SK-N-SH (cell line): Measurements from ENCODE around the gene FBH1. TPM values are rescaled to one million over a fixed set of nuclear protein-coding genes. Genes with fewer than 3 reads are reported as not detected.

Experiments
- CTCF ChIA-PET: fragments of 300-600, 350-600 bp; formaldehyde crosslinking; extraction: SDS; loops from one replicate; lab custom pipeline; 2021; lab: Yijun Ruan, JAX
- POLR2A ChIA-PET: fragments of 350-600 bp; sonication (Branson Sonifier 250); formaldehyde crosslinking; extraction: SDS; loops from one replicate; lab custom pipeline; 2020; ENCODE audit warnings: antibody characterized with exemption, inconsistent platforms; lab: Yijun Ruan, JAX
- DNase-seq: peaks from one replicate; pipeline ENCODE4 v3.0.0; 2012
- H2AFZ ChIP-seq: fragments of 200-600 bp; sonication (generic); 2 replicates; pipeline ENCODE4 v1.8.1; 2016; ENCODE audit warnings: antibody characterized with exemption, mild to moderate bottlenecking, low read depth
- H3F3A ChIP-seq: fragments of 200-600 bp; sonication (generic); replicated peaks from 2 replicates; pipeline ENCODE3; 2016; ENCODE audit warnings: antibody characterized with exemption, mild to moderate bottlenecking; ENCODE audit not compliant: insufficient read depth
- H3K27ac ChIP-seq, 2 experiments: fragments of 200-500 bp in 1 of 2; fragments of 200-600 bp in 1 of 2; sonication (Bioruptor generic) in 1 of 2; sonication (generic), shearing (Covaris generic) in 1 of 2; 2 replicates each; pipeline versions ENCODE4 v1.5.1 to v1.6.1; 2014 to 2016; ENCODE audit warnings: low read depth in 2 of 2, inconsistent platforms in 1 of 2, low read length in 1 of 2, mild to moderate bottlenecking in 1 of 2, mixed read lengths in 1 of 2
- H3K27me3 ChIP-seq: fragments of 200-600 bp; sonication (generic), shearing (Covaris generic); 2 replicates; pipeline ENCODE4 v1.6.1; 2016; ENCODE audit warnings: mixed run types; ENCODE audit not compliant: insufficient read depth
- H3K36me3 ChIP-seq, 2 experiments: fragments of 200-500 bp in 1 of 2; fragments of 200-600 bp in 1 of 2; sonication (Bioruptor generic) in 1 of 2; sonication (generic) in 1 of 2; replicated peaks in 1 of 2; 2 replicates each; pipeline versions ENCODE3 to v1.5.1; 2014 to 2016; ENCODE audit warnings: low read length in 1 of 2, mild to moderate bottlenecking in 1 of 2; ENCODE audit not compliant: insufficient read depth in 2 of 2, control insufficient read depth in 1 of 2
- H3K4me1 ChIP-seq, 2 experiments: fragments of 200-500 bp in 1 of 2; fragments of 200-600 bp in 1 of 2; sonication (Bioruptor generic) in 1 of 2; sonication (generic), shearing (Covaris generic) in 1 of 2; 2 replicates each; pipeline versions ENCODE4 v1.5.1 to v1.6.1; 2014 to 2016; ENCODE audit warnings: low read depth in 1 of 2, low read length in 1 of 2, mixed run types in 1 of 2; ENCODE audit not compliant: insufficient read depth in 2 of 2, control insufficient read depth in 1 of 2
- H3K4me2 ChIP-seq: fragments of 200-600 bp; sonication (generic), shearing (Covaris generic); 2 replicates; pipeline ENCODE4 v1.6.1; 2017; ENCODE audit warnings: mixed run types
- H3K4me3 ChIP-seq, 2 experiments: fragments of 200-500 bp in 1 of 2; fragments of 200-600 bp in 1 of 2; sonication (Bioruptor generic) in 1 of 2; sonication (generic), shearing (Covaris generic) in 1 of 2; 2 replicates each; pipeline versions ENCODE4 v1.5.1 to v1.8.1; 2014 to 2016; ENCODE audit warnings: low read depth in 2 of 2, inconsistent platforms in 1 of 2, low read length in 1 of 2, mild to moderate bottlenecking in 1 of 2, mixed read lengths in 1 of 2, moderate library complexity in 1 of 2
- H3K79me2 ChIP-seq: fragments of 200-600 bp; sonication (generic); 2 replicates; pipeline ENCODE4 v1.8.1; 2017; ENCODE audit warnings: mild to moderate bottlenecking; ENCODE audit not compliant: insufficient read depth
- H3K9ac ChIP-seq: fragments of 200-600 bp; sonication (generic); 2 replicates; pipeline ENCODE4 v1.6.1; 2017; ENCODE audit warnings: mixed run types
- H3K9me2 ChIP-seq: fragments of 200-600 bp; sonication (generic); 2 replicates; pipeline ENCODE4 v1.6.1; 2017; ENCODE audit warnings: mixed run types
- H3K9me3 ChIP-seq: fragments of 200-600 bp; sonication (generic); 2 replicates; pipeline ENCODE4 v1.6.1; 2017; ENCODE audit warnings: mixed run types, mild to moderate bottlenecking, moderate library complexity
- H4K20me1 ChIP-seq: fragments of 200-600 bp; sonication (generic); 2 replicates; pipeline ENCODE4 v1.6.1; 2017; ENCODE audit warnings: mild to moderate bottlenecking, mixed run types; ENCODE audit not compliant: insufficient read depth
- CHD2 ChIP-seq: fragments of 150-350 bp; IDR thresholded peaks from 2 replicates; pipeline ENCODE4 v1.6.1; 2018; ENCODE audit warnings: low read length; ENCODE audit not compliant: partially characterized antibody
- EP300 ChIP-seq, 2 experiments: IDR thresholded peaks; 2 replicates each; pipeline versions ENCODE4 v1.4.0 to v1.6.1; 2012; ENCODE audit warnings: borderline replicate concordance in 1 of 2, low read depth in 1 of 2, low read length in 1 of 2
- FOSL2 ChIP-seq: IDR thresholded peaks from 2 replicates; pipeline ENCODE4 v1.4.0; 2012; ENCODE audit warnings: low read depth, mild to moderate bottlenecking, moderate library complexity, borderline replicate concordance
- GABPA ChIP-seq: IDR thresholded peaks from 2 replicates; pipeline ENCODE4 v1.4.0; 2012; ENCODE audit warnings: low read depth, mild to moderate bottlenecking
- MEF2A ChIP-seq: IDR thresholded peaks from 2 replicates; pipeline ENCODE4 v1.4.0; 2012; ENCODE audit warnings: low read depth, borderline replicate concordance
- NRF1 ChIP-seq: IDR thresholded peaks from 2 replicates; pipeline ENCODE4 v1.6.1; 2012; ENCODE audit warnings: low read depth, mild to moderate bottlenecking, low read length
- RAD21 ChIP-seq: IDR thresholded peaks from 2 replicates; pipeline ENCODE4 v1.6.1; 2012; ENCODE audit warnings: mild to moderate bottlenecking, low read length
- RCOR1 ChIP-seq: fragments of 150-350 bp; IDR thresholded peaks from 2 replicates; pipeline ENCODE4 v1.6.1; 2017; ENCODE audit warnings: antibody characterized with exemption, low read length
- RFX5 ChIP-seq: IDR thresholded peaks from 2 replicates; pipeline ENCODE4 v1.6.1; 2012; ENCODE audit warnings: mild to moderate bottlenecking, improper control_type of control experiment, low read length
- SIN3A ChIP-seq: IDR thresholded peaks from 2 replicates; pipeline ENCODE4 v1.6.1; 2012; ENCODE audit warnings: low read depth, mild to moderate bottlenecking, low read length, moderate library complexity, borderline replicate concordance
- SMC3 ChIP-seq: IDR thresholded peaks from 2 replicates; pipeline ENCODE4 v1.6.1; 2012; ENCODE audit warnings: low read depth, low read length, improper control_type of control experiment
- TEAD4 ChIP-seq: IDR thresholded peaks from 2 replicates; pipeline ENCODE4 v1.4.0; 2012; ENCODE audit warnings: mild to moderate bottlenecking, borderline replicate concordance; ENCODE audit not compliant: insufficient read depth
- YY1 ChIP-seq: IDR thresholded peaks from 2 replicates; pipeline ENCODE4 v1.4.0; 2012; ENCODE audit warnings: low read depth, mild to moderate bottlenecking
- WGBS: methylation state at CpG from one replicate; pipeline ENCODE4 v1.1.6; 2017; ENCODE audit warnings: low lambda C conversion rate; 5-methylcytosine and 5-hydroxymethylcytosine counted together
- polyA plus RNA-seq, 3 experiments: library from polyadenylated mRNA; depleted of rRNA; stranded (reverse); fragments of >200 nt; gene quantifications; 2 replicates each; pipeline ENCODE4 v1.2.3, GENCODE V29; 2012
- TF ChIP-seq, protein P1 (sequence below): IDR thresholded peaks from 2 replicates; pipeline ENCODE4 v1.6.1; 2012; ENCODE audit warnings: mild to moderate bottlenecking, low read depth, low read length, moderate library complexity
- TF ChIP-seq, protein P2 (sequence below): IDR thresholded peaks from 2 replicates; pipeline ENCODE4 v1.4.0; 2012; ENCODE audit warnings: low read depth, borderline replicate concordance
- TF ChIP-seq, protein P3 (sequence below): fragments of 150-350 bp; IDR thresholded peaks from 2 replicates; pipeline ENCODE4 v1.6.1; 2017; ENCODE audit warnings: antibody characterized with exemption, low read length, low read depth, borderline replicate concordance
- TF ChIP-seq, protein P4 (sequence below): IDR thresholded peaks from 2 replicates; pipeline ENCODE4 v1.4.0; 2012; ENCODE audit warnings: low read depth
- TF ChIP-seq, protein P5 (sequence below): fragments of 150-350 bp; IDR thresholded peaks from 2 replicates; pipeline ENCODE4 v1.6.1; 2016; ENCODE audit warnings: mild to moderate bottlenecking, low read depth, low read length
- TF ChIP-seq, protein P6 (sequence below): IDR thresholded peaks from 2 replicates; pipeline ENCODE4 v1.4.0; 2012; ENCODE audit warnings: low read depth, borderline replicate concordance

FBH1 gene
- polyA plus RNA-seq, 1 of the 3 experiments (the other 2 are of a cell fraction) = 60.9 TPM

DNA sequence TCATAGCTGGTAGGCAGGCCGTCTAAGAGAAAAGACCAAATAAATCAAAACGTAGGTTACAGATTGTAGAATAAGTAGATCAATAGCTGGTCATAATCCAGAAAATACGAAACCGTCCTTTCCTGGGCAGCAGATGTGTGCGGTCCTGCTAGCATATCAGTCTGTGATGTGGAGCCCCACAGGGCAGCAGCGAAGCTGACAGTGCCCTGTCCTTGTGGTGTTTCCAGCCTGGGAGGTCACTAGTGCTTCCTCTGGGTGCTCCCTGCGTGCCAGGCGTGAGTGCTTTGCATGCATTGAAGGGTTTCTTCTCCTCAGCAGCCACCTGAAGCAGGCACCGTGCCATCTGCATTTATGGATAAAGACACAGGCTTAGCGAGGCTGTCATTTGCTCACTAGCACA lies 45.6 kb downstream of the FBH1 start (continued):
- TF ChIP-seq, protein P1, sequence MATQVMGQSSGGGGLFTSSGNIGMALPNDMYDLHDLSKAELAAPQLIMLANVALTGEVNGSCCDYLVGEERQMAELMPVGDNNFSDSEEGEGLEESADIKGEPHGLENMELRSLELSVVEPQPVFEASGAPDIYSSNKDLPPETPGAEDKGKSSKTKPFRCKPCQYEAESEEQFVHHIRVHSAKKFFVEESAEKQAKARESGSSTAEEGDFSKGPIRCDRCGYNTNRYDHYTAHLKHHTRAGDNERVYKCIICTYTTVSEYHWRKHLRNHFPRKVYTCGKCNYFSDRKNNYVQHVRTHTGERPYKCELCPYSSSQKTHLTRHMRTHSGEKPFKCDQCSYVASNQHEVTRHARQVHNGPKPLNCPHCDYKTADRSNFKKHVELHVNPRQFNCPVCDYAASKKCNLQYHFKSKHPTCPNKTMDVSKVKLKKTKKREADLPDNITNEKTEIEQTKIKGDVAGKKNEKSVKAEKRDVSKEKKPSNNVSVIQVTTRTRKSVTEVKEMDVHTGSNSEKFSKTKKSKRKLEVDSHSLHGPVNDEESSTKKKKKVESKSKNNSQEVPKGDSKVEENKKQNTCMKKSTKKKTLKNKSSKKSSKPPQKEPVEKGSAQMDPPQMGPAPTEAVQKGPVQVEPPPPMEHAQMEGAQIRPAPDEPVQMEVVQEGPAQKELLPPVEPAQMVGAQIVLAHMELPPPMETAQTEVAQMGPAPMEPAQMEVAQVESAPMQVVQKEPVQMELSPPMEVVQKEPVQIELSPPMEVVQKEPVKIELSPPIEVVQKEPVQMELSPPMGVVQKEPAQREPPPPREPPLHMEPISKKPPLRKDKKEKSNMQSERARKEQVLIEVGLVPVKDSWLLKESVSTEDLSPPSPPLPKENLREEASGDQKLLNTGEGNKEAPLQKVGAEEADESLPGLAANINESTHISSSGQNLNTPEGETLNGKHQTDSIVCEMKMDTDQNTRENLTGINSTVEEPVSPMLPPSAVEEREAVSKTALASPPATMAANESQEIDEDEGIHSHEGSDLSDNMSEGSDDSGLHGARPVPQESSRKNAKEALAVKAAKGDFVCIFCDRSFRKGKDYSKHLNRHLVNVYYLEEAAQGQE = no peak
- TF ChIP-seq, protein P2, sequence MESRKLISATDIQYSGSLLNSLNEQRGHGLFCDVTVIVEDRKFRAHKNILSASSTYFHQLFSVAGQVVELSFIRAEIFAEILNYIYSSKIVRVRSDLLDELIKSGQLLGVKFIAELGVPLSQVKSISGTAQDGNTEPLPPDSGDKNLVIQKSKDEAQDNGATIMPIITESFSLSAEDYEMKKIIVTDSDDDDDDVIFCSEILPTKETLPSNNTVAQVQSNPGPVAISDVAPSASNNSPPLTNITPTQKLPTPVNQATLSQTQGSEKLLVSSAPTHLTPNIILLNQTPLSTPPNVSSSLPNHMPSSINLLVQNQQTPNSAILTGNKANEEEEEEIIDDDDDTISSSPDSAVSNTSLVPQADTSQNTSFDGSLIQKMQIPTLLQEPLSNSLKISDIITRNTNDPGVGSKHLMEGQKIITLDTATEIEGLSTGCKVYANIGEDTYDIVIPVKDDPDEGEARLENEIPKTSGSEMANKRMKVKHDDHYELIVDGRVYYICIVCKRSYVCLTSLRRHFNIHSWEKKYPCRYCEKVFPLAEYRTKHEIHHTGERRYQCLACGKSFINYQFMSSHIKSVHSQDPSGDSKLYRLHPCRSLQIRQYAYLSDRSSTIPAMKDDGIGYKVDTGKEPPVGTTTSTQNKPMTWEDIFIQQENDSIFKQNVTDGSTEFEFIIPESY = no peak
- no peak for TF ChIP-seq TEAD4

DNA sequence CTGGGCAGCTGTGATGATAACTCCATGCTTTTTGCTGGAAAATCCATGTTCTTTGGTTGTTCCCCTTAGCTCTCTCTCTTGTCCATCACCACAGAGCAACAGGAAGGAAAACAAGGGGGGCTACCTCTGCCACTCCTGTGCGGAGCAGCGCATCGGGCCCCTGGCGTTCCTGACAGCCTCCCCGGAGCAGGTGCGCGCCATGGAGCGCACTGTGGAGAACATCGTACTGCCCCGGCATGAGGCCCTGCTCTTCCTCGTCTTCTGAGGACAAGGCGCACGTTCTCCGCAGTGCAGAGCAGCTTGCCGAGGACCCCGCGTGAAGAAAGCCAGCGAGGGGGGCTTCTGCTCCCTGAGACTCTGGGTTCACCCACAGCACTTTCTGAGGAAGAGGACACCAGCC lies 47.0 kb downstream of the FBH1 start:
- CTCF ChIA-PET = interaction anchor here (1.3 kb wide), 1 partner anchor 465 kb away, joined by 5 read pairs; no protein-coding TSS in a partner anchor
- Histone ChIP-seq H3K4me3 (no peak overlapping the region), H2AFZ (no peak overlapping the region), H3K36me3 (peaks cover 20 to 41% of the 10 kb centered on the region in 2 experiments), H3K4me2 (no peak overlapping the region), H3K9me2 (no peaks in the 10 kb centered on the region), H4K20me1 (no peaks in the 10 kb centered on the region), H3K4me1 (no peaks in the 10 kb centered on the region), H3F3A (no peaks in the 10 kb centered on the region), H3K9me3 (no peaks in the 10 kb centered on the region)
- DNase-seq = no peak
- WGBS = 95% methylated on average over 18 of the region's 18 CpGs
- TF ChIP-seq, protein P2 = no peak
- TF ChIP-seq, protein P3, sequence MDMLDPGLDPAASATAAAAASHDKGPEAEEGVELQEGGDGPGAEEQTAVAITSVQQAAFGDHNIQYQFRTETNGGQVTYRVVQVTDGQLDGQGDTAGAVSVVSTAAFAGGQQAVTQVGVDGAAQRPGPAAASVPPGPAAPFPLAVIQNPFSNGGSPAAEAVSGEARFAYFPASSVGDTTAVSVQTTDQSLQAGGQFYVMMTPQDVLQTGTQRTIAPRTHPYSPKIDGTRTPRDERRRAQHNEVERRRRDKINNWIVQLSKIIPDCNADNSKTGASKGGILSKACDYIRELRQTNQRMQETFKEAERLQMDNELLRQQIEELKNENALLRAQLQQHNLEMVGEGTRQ = no peak
- TF ChIP-seq, protein P4, sequence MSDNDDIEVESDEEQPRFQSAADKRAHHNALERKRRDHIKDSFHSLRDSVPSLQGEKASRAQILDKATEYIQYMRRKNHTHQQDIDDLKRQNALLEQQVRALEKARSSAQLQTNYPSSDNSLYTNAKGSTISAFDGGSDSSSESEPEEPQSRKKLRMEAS = no peak
- TF ChIP-seq RFX5 (no peak), EP300 (IDR thresholded peaks at IDR 0.05; ENCODE audit: borderline replicate concordance in 1 of 2, low read depth in 1 of 2, low read length in 1 of 2) (no peak), SIN3A (no peak), SMC3 (no peak), RCOR1 (no peak), MEF2A (no peak), FOSL2 (no peak), RAD21 (no peak), TEAD4 (no peak), NRF1 (no peak), GABPA (no peak), YY1 (no peak), CHD2 (no peak)
- TF ChIP-seq, protein P5, sequence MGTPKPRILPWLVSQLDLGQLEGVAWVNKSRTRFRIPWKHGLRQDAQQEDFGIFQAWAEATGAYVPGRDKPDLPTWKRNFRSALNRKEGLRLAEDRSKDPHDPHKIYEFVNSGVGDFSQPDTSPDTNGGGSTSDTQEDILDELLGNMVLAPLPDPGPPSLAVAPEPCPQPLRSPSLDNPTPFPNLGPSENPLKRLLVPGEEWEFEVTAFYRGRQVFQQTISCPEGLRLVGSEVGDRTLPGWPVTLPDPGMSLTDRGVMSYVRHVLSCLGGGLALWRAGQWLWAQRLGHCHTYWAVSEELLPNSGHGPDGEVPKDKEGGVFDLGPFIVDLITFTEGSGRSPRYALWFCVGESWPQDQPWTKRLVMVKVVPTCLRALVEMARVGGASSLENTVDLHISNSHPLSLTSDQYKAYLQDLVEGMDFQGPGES = no peak
- TF ChIP-seq, protein P6, sequence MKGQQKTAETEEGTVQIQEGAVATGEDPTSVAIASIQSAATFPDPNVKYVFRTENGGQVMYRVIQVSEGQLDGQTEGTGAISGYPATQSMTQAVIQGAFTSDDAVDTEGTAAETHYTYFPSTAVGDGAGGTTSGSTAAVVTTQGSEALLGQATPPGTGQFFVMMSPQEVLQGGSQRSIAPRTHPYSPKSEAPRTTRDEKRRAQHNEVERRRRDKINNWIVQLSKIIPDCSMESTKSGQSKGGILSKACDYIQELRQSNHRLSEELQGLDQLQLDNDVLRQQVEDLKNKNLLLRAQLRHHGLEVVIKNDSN = no peak
- TF ChIP-seq, all 33 proteins: peak for 0
- Histone ChIP-seq H3K79me2 (no peaks in the 10 kb centered on the region), H3K27me3 (no peaks in the 10 kb centered on the region), H3K27ac (no peak overlapping the region), H3K9ac (no peak overlapping the region)
- POLR2A ChIA-PET = interaction anchor here (0.9 kb wide), 1 partner anchor 48 kb away, joined by 3 read pairs; the partner anchor contains the start of gene ANKRD16
